Esophagus muscularis mucosa (tissue), 4 donors: ENCODE measurements around the gene MAP4K4. TPM values are rescaled to one million over a fixed set of nuclear protein-coding genes. Genes with fewer than 3 reads are reported as not detected.
A peak's percentile ranks its signal among the peaks of the same experiment; 100 is the strongest.

Experiments used
- DNase-seq: peaks from one replicate; pipeline ENCODE4 v3.0.0-alpha.2; 2017; ENCODE audit errors: extremely low spot score
- H3K27ac ChIP-seq, 4 donors: fragments of 200-600 bp; sonication (generic); replicated peaks in 1 of 4; 1 replicate in 3 of 4; 2 replicates in 1 of 4; pipeline ENCODE4 v1.5.1; 2016 to 2019; ENCODE audit warnings: mild to moderate bottlenecking in 1 of 4
- H3K27me3 ChIP-seq, 4 donors: fragments of 200-600 bp; sonication (generic); one replicate each; pipeline versions ENCODE4 v1.5.1 to v1.6.0; 2016 to 2019
- H3K36me3 ChIP-seq, 4 donors: fragments of 200-600 bp; sonication (generic); one replicate each; pipeline ENCODE4 v1.5.1; 2016 to 2019
- H3K4me1 ChIP-seq, 4 donors: fragments of 200-600 bp; sonication (generic); one replicate each; pipeline ENCODE4 v1.5.1; 2016 to 2019
- H3K4me3 ChIP-seq, 4 donors: fragments of 200-600 bp; sonication (generic); 1 replicate in 2 of 4; 2 replicates in 2 of 4; pipeline ENCODE4 v1.5.1; 2016 to 2019; ENCODE audit warnings: mild to moderate bottlenecking in 4 of 4, moderate library complexity in 1 of 4
- H3K9me3 ChIP-seq, 4 donors: fragments of 200-600 bp; sonication (generic); 1 replicate in 3 of 4; 2 replicates in 1 of 4; pipeline ENCODE4 v1.5.1; 2016 to 2019
- CTCF ChIP-seq, 3 experiments: fragments of 200-600 bp in 2 of 3; fragments of 450-650 bp in 1 of 3; sonication (generic) in 2 of 3; IDR thresholded peaks; one replicate each; pipeline ENCODE4 v1.5.1; 2017 to 2019; ENCODE audit warnings: antibody characterized with exemption in 3 of 3, mild to moderate bottlenecking in 2 of 3, moderate library complexity in 1 of 3
- EP300 ChIP-seq: sonication (generic); formaldehyde crosslinking; IDR thresholded peaks from one replicate; pipeline ENCODE4 v1.6.1; 2017; ENCODE audit warnings: antibody characterized with exemption
- POLR2A ChIP-seq: fragments of 450-650 bp; IDR thresholded peaks from one replicate; pipeline ENCODE4 v1.6.1; 2017; ENCODE audit warnings: antibody characterized with exemption, moderate library complexity, mild to moderate bottlenecking, low read depth
- POLR2AphosphoS5 ChIP-seq, 2 donors: sonication (generic); formaldehyde crosslinking; IDR thresholded peaks; one replicate each; pipeline ENCODE4 v1.6.1; 2017; ENCODE audit warnings: antibody characterized with exemption in 2 of 2
- WGBS: methylation state at CpG from one replicate; pipeline ENCODE4 v1.1.5; 2018; 5-methylcytosine and 5-hydroxymethylcytosine counted together
- intact Hi-C: fragments of 100-400 bp; cut with DNase I; formaldehyde crosslinking; loops from one replicate; pipeline ENCODE4 v1.15.1; 2023
- total RNA-seq, 4 donors: library from RNA; depleted of rRNA; stranded (reverse); fragments of >200 nt; gene quantifications; one replicate each; pipeline versions ENCODE4 v1.1.0 to v1.2.1, GENCODE V29; 2016

The MAP4K4 gene
- total RNA-seq, 4 donors from 2014 or later: 37.8 to 59.0 (median 51.7) TPM

GRCh38 chr2:101679801-101680487 is 17.6 kb upstream of the MAP4K4 start:
- intact Hi-C loops: no loop called here
- no peak for TF ChIP-seq CTCF (IDR thresholded peaks at IDR 0.05)
- TF ChIP-seq EP300: no peak
- no peak for TF ChIP-seq POLR2A
- no peak for TF ChIP-seq POLR2AphosphoS5 (IDR thresholded peaks at IDR 0.05)
- 98% methylated on average over 5 of the region's 5 CpGs for WGBS
- Histone ChIP-seq H3K4me3 (no peak overlapping the region), H3K27ac (no peak overlapping the region), H3K27me3 (no peaks in the 10 kb centered on the region), H3K36me3 (no peaks in the 10 kb centered on the region), H3K9me3 (no peaks in the 10 kb centered on the region), H3K4me1 (no peaks in the 10 kb centered on the region)
- peak; percentile 19 for DNase-seq

GRCh38 chr2:101682311-101682710 is 15.2 kb upstream of the MAP4K4 start:
- intact Hi-C loops: no loop called here
- H3K27me3 ChIP-seq: no peaks in the 10 kb centered on the region
- WGBS: 80% methylated on average over 4 of the region's 4 CpGs
- TF ChIP-seq EP300: no peak
- no peak for TF ChIP-seq POLR2AphosphoS5 (IDR thresholded peaks at IDR 0.05)
- TF ChIP-seq CTCF (IDR thresholded peaks at IDR 0.05): no peak
- no peak overlapping the region for H3K4me3 ChIP-seq
- no peaks in the 10 kb centered on the region for H3K36me3 ChIP-seq
- no peaks in the 10 kb centered on the region for H3K9me3 ChIP-seq
- no peaks in the 10 kb centered on the region for H3K4me1 ChIP-seq
- DNase-seq: no peak
- H3K27ac ChIP-seq: no peak overlapping the region

GRCh38 chr2:101684313-101684712 is 13.2 kb upstream of the MAP4K4 start:
- WGBS: 72% methylated on average over 4 of the region's 4 CpGs
- no peak for TF ChIP-seq CTCF (IDR thresholded peaks at IDR 0.05)
- TF ChIP-seq POLR2AphosphoS5 (IDR thresholded peaks at IDR 0.05): no peak
- TF ChIP-seq EP300: no peak
- TF ChIP-seq POLR2A: no peak

GRCh38 chr2:101688261-101688660 is 9.2 kb upstream of the MAP4K4 start:
- Histone ChIP-seq H3K27me3 (no peaks in the 10 kb centered on the region), H3K4me3 (no peak overlapping the region), H3K9me3 (no peaks in the 10 kb centered on the region), H3K36me3 (no peaks in the 10 kb centered on the region), H3K27ac (no peak overlapping the region), H3K4me1 (no peaks in the 10 kb centered on the region)
- no peak for DNase-seq
- intact Hi-C loops: no loop called here
- TF ChIP-seq POLR2AphosphoS5 (IDR thresholded peaks at IDR 0.05) (no peak), POLR2A (no peak), EP300 (no peak), CTCF (IDR thresholded peaks at IDR 0.05) (no peak)
- 92% methylated on average over 5 of the region's 5 CpGs for WGBS

More at GRCh38 chr2:101684313-101684712, 13.2 kb upstream of the MAP4K4 start:
- DNase-seq: no peak
- intact Hi-C loops: no loop called here
- Histone ChIP-seq H3K36me3 (no peaks in the 10 kb centered on the region), H3K9me3 (no peaks in the 10 kb centered on the region), H3K27me3 (no peaks in the 10 kb centered on the region), H3K4me3 (no peak overlapping the region), H3K4me1 (no peaks in the 10 kb centered on the region), H3K27ac (no peak overlapping the region)
